Astrocyte (in vitro differentiated cells and primary cell): ENCODE results near the gene MYB.

Source experiments
- CTCF ChIP-seq: IDR thresholded peaks from 2 replicates; pipeline ENCODE4 v1.5.1; 2011; ENCODE audit warnings: low read depth, mild to moderate bottlenecking, inconsistent platforms, low read length, moderate library complexity; ENCODE audit not compliant: insufficient read depth
- EZH2 ChIP-seq: IDR thresholded peaks from 2 replicates; pipeline ENCODE4 v1.6.1; 2012; ENCODE audit warnings: mild to moderate bottlenecking, low read length, inconsistent platforms; ENCODE audit not compliant: insufficient read depth

GRCh38 chr6:135189344-135189743, 8.2 kb downstream of the MYB start:
- TF ChIP-seq CTCF (no peak), EZH2 (no peak)
